HG03432 (cell line): ENCODE measurements around the gene SMAP2.
"Not testable (repeated sequence)": the region's sequence is repeated elsewhere in the genome, so short reads cannot be mapped to it uniquely, and the experiment has no call there.

Source experiments
- ATAC-seq: cut with Tn5 transposase; IDR thresholded peaks from one replicate; pipeline ENCODE4 v1.9.1; 2021; ENCODE audit warnings: mild to moderate bottlenecking, moderate library complexity; ENCODE audit not compliant: unreplicated experiment

The SMAP2 gene

DNA sequence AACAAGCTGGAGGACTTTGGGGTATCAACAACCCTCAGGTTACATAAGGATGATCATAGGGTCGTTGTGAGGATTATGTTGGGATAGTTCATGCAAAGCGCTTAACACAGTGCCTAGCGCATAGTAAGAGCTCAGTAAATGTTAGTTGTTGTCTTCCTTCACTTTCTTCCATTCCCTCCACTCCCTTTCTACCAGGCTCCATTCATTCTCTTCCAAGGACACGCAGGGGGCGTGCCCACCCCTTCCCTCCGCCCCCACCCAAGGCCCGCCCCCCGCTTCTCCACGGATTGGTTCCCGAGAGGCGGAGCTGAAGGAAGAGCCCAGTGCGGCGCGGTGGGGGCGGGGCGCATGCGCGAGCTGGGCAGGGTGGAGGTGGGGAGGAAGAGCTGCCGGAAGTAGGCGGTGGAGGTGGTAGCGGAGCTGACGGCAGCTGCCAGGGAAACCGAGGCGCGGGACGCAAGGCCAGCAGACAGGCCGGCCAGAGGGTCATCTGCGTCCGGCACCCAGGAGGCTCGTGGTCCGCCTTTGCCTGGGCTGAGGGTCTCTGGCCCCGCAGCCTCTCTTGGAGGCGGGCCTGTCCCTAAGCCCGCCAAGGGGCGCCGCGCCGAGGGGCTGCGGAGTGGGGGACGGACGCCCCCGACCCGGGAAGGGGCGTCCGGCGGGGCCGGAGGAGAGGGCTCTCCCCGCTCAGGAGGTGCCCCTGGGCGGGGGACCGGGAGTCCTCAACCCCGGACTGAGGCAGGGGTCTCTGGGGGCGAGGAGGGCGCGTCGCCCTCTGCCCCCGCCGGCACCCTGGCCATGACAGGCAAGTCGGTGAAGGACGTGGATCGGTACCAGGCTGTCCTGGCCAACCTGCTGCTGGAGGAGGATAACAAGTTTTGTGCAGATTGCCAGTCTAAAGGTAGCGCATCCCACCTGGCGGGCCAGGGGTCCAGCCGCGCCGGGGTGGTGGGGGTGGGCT lies at the start of gene SMAP2:
SMAP2 (plus strand) TSS at position 405 of the 961 bp plus-strand sequence; CDS start at position 799, 394 bp downstream.
- ATAC-seq = peak; percentile 92

DNA sequence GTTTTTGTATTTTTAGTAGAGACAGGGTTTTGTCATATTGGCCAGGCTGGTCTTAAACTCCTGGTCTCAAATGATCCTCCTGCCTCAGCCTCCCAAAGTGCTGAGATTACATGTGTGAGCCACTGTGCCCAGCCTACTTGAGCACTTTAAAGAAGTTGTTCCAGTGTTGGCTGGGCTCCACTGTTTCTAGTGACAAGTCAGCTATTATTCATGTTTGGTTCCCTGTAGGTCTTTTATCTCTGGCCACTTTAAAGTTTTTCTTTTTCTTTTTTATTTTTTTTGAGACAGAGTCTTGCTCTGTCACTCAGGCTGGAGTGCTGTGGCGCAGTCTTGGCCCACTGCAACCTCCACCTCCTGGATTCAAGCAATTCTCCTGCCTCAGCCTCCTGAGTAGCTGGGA lies 42.1 kb upstream of the SMAP2 start:
- not testable (repeated sequence) for ATAC-seq

DNA sequence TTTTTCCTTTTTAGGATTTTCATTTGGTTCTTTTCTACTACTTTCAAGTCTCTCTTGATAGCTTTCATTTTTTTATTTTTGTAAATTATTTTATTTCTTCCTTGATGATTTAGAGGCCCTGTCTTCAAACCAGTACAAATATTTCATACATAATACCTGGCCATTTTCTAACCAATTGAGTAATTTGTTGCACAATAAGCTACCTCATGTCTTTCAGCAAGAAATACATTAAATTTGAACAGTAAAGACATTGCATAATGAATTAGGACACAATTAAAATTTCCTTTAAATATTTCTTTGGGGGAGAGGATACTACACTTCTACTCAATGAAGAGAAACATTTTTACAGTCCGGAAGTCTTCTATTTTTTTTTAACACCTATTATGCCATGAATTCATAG lies 40.8 kb upstream of the SMAP2 start:
- no peak for ATAC-seq

DNA sequence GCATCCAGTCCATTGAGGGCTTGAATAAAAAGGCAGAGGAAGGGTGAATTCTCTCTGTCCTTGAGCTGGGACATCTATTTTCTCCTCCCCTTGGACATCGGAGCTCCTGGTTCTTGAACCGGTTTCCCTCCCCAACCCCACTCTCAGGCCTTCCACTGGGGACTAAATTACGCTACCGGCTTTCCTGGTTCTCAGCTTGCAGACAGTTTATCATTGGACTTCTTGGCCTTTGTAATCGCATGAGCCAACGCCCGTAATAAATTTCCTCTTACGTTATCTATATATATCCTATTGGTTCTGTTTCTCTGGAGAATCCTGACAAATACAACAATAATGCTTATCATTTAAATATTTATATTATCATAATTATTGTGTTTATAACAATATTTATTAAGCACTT lies 36.1 kb upstream of the SMAP2 start:
- ATAC-seq = no peak

DNA sequence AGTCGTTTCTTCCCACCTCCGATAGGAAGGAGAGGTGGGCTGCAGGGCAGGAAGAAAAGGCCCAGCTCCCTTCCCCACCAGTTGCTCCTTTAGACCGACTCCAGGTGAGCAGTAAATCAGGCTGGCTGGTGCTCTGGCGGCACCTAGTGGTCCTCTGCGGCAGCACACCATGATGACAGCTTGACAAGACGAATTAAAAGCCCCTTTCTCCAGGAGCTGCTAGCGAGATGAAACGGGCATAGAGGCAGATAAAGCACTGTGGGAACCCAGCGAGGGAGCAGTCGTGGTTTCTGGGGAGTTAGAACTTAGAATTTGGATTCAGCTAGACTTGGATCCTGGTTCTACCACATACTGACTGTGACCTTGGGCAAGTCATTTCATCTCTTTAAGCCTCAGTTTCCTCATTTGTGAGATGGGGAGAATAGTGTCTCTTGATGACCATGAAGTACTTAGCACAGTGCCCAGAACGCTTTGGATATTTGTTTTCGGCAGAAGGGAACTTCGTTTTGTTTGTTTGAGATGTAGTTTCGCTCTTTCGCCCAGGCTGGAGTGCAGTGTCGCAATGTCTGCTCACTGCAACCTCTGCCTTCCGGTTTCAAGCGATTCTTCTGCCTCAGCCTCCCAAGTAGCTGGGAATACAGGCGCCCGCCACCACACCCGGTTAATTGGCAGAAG lies 34.6 kb upstream of the SMAP2 start:
- ATAC-seq = no peak

DNA sequence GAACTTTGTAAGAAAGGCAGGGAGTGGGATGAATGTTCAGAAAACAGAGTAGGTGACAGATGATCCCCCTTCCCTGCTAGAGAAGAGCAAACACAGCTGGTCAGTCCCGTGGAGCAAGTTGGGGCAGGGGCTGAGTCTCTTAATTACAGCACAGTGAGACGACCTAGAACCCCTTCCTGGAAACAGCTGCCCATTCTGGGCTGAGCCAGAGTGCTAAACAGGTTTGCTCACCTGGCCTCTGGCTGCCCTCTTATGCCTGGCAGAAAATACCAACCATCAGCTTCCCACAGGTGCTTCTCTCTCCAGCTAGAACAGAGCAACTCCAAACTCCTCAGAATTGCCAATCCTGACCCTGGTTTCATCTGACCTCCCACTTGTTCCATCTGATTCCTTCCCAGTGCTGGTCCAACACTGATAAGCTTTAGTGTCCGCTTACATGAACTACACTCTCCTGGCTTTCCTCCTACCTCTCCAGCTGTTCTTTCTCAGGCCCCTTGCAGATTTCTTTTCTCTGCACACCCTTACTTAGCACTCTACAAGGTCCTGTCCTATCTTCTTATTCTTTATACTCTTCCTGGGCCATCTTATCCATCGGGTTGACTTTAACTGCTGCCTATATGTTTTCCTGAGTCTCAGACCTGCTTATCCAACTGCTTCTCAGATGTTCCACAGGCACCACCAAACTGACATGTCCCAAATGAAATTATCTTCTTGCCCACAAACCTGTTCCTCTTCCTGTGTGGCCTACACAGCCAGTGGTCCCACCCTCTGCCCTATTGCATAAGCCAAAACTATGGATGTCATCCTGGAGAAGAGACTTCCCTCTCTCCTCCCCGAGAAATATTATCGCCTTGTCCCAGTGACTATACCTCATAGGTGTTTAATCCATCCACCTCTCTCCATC lies 33.9 kb upstream of the SMAP2 start:
- ATAC-seq = no peak

DNA sequence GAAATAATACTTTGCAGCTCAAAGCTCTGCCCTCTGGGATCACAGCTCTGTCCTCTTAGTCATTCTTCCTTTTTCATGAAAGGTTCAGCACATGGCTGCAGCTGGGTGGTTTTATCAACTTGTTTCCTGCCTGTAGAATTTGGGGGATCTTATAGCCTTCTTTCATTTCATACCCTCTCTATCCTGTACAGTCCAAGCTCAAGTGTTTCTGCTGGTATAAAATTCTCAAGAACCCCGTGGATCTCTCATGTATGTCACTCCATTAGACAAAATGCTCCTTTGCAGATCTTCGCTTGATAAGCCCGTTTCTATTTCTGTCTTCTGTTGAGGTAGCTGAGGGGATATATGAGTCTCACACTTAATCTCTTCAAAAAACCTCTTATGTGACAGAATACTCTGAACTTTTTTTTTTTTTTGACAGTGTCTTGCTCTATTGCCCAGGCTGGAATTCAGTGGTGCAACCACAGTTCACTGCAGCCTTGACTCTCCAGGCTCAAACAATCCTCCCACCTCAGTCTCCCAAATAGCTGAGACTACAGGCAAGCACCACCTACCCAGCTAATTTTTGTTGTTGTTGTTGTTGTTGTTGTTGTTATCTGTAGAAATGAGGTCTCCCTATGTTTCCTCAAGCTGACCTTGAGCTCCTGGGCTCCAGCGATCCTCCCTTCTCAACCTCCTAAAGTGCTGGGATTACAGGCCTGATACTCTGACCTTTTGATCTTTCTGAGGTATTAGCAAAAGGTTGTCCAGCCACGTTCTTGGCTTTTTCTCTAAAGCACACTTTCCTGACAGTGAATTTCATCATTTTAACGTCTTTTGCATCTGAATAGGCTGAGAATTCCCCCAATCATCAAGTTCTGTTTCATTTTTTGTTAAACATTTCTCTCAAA lies 31.8 kb upstream of the SMAP2 start:
- no peak for ATAC-seq

DNA sequence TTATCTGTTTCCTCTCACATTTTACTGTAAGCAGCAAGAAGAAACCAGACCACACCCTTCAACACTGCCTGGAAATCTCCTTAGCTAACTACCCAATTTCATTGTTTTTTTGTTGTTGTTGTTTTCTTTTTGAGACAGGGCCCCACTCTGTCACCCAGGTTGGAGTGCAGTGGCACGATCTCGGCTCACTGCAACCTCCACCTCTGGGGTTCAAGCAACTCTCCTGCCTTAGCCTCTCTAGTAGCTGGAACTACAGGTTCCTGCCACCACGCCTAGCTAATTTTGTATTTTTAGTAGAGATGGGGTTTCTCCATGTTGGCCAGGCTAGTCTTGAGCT lies 31.2 kb upstream of the SMAP2 start:
- ATAC-seq = not testable (repeated sequence)

DNA sequence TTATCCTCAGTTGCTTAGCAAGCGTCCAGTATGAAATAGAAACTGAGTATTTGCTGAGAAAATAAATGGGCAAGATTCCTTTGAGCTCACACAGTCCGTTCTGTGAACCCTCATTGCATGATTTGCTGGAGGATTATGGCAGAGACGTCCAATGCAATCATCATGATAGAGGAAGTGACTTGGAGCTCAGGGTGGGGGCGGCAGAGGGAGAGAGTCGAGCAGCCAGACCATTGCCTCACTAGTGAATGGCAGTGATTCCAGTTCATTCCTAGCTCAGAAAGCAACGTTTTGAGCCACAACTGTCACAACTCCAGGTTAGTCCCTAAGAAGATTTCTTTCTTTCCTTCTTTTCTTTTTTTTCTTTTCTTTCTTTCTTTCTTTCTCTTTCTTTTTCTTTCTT lies 28.9 kb upstream of the SMAP2 start:
- no peak for ATAC-seq

DNA sequence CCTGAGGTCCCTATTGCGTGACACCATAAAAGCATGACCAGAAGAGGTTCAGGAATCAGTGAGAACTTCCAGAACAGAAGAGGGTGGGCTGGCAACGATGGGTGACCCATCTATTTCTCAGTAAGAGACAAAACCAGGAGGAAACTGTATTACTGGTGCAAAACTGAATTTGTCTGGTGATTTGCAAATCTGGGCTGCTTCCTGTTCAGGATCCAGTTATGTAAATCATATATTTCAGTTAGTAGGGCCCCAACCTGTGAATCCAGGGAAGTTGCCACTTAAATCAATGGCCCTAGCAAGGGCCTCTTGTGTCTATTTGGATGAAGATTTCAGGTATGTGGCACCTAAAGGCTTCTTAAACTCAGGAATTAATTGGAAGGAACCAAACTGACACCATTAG lies 23.1 kb upstream of the SMAP2 start:
- no peak for ATAC-seq

DNA sequence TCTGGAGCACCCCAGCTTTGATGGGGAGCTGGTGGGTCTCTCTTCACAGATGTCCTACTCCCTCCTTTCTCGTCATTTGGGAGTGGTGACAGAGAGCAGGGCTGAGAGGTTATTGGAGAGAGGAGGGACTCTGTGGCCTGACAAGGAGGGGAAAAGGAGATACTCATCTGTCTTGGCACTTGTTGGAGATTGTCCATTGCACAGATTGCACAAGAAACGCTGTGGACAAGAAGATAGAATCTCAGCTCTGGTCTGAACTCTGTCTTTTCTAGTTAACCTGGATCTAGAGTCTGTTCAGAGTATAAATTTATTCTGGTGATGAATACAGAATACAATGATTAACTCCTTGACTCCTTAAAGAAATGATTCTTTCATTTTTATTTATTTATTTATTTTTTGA lies 22.4 kb upstream of the SMAP2 start:
- no peak for ATAC-seq

DNA sequence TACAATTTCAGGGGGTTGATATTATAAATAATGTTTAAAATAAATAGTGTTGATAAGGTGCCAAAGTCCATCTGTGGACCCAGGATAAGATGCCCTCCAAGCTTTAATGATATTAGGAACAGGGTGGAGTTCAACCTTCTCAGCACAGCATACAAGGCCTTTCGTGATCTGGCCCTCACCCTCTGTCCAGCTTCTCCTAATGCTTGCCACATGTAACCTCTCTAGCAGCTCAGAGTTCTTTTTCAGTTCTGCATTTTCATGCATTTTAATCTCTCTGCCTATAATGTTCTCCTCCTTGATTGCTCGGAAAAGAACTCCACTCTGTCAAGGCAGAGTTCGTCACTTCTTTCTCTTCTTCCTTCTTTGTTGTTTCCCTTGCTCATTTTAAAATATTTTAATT lies 21.4 kb upstream of the SMAP2 start:
- ATAC-seq = no peak

DNA sequence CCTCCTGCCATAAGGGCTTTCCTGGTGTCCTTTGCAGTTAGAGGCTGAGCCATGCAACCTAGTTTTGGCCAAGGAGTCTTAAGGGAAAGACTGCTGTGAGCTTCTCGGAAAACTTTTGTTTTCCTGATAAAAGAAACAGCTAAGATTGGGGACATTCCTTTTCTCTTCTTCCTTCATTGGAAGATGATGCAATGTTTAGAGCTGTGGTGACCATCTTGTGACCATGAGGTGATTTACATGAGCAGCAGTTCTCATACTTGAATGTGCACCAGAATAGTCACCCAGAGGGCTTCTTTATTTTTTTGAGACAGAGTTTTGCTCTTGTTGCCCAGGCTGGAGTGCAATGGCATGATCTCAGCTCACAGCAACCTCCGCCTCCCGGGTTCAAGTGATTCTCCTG lies 20.4 kb upstream of the SMAP2 start:
- ATAC-seq = no peak

DNA sequence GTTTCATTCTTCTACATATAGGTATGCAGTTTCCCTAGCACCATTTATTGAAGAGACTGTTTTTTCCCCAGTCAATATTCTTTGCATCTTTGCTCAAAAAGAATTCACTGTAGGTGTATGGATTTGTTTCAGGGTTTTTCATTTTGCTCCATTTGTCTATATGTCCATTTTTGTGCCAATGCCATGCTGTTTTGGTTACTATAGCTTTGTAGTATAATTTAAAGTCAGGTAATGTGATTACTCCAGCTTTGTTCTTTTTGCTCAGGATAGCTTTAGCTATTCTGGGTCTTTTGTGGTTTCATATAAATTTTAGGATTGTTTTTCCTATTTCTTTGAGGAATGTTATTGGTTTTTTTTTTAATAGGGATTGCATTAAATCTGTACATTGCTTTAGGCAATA lies 15.9 kb upstream of the SMAP2 start:
- no peak for ATAC-seq

DNA sequence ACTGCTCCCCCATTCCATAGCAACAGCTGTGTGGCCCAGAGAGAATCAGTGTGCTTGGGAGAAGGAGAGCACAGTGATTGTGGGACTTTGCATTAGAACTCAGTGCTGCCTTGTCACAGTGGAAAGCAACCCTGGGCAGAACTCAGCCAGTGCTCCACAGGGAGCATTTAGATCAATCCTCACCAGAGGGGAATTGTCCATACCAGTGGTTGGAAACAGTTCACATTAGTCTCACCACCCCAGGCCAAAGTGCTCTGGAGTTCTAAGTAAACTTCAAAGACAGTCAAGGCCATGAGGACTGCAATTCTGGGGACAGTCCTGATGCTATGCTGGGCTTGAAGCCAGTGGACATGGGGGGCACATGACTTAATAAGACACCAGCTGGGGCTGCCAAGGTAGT lies 12.9 kb upstream of the SMAP2 start:
- ATAC-seq = no peak

DNA sequence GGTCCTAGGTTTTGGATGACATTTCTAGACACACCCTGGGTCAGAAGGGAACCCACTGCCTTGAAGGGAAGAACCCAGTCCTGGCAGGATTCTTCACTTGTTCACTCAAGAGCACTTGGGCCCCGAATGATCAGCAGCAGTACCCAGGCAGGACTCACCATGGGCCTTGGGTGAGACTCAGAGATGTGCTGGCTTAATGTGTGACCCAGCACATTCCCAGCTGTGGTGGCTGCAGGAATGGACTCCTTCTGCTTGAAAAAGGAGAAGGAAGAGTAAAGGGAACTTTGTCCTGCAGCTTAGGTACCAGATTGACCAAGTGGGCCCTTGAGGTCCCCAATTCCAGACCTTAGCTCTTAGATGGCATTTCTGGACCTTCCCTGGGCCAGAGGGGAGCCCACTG lies 12.3 kb upstream of the SMAP2 start:
- ATAC-seq = no peak

DNA sequence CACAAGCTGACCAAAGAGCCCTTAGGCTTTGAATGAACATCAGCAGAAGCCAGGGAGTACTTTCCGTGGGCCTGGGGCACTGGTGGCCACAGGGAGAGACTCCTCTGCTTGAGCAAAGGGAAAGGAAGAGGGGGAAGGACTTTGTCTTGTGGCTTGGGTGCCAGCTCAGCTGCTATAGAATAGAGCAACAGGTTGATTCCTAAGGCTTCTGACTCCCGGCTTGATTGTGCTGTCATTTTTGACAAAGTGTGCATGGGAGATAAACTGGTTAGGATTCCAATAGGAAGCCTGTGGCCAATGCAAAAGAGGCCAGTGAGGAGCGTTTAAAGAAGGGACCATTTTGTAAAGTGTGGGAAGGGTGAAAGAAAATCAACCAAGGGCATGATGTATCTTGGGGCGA lies 11.9 kb upstream of the SMAP2 start:
- ATAC-seq = no peak

DNA sequence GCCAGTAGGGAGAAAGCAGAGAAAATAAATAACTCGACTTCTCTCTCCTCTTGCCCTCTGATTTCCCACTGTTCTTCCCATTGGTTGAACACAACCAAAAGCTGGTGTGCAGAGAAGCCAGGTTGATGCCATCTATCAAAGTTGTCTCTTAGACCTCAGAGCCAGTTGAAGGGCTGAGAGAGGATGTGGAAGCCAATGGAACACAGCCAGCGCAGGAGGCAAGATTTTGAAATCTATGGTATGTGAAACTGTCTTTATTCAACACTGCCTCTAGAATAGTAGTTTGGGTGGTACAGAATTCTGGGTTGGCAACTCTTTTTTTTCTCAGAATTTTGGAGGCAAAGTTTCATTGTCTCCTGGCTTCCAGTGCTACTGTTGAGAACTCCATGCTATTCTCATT lies 11.3 kb upstream of the SMAP2 start:
- ATAC-seq = no peak

DNA sequence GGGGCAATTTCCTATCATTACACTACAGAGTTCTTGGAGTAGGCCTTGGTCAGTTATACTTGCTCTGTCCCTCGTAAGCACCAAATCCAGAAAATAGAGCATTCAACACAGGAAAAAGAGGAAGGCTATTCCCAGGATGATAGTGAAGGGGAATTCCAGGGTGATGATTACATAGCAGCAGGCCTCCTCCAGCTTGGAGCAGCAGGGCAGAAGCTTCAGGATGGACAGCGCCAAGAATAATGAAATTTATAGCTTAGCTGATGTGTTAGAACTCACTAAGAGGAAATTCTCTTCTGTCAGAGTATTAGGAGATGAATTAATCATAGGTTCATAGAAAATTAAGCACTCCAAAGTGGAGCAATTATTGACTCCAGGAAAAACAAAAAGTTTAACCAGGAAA lies 10.8 kb upstream of the SMAP2 start:
- ATAC-seq = no peak

DNA sequence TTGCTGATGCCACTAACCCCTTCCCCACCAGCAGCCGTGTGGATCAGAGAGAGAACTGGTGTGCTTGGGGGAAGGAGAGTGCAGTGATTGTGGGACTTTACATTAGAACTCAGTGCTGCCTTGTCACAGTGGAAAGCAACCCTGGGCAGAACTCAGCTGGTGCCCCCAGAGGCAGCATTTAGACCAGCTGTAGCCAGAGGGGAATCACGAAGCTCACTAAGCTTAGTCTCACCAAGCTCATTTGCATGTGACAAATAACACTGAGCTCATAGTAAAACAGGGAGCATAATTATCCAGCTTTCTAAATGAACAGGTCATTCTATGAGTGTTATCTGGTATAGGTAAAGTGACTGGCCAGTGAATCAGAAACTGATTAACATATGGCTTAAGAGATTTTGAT lies 9.8 kb upstream of the SMAP2 start:
- ATAC-seq = peak; percentile 92
